Stimulated activated memory B cell treated with anti-CD40 and anti-IgM and Interleukin-4, amounts not matched to agents 10 μg/mL and 1 μg/mL and 100 μg/mL, for 72 hours (primary cell): Measurements from ENCODE around the gene SHISA8.
A peak's percentile ranks its signal among the peaks of the same experiment; 100 is the strongest.

Experiments used
- ATAC-seq: fragments of 150-1000 bp; cut with Tn5 transposase; 2 replicates; pipeline ENCODE4 v1.10.0; 2021
- H3K27ac Mint-ChIP-seq: one replicate; pipeline ENCODE4 v1.8.0; 2022; ENCODE audit warnings: mild to moderate bottlenecking, mixed read lengths
- H3K27me3 Mint-ChIP-seq: one replicate; pipeline ENCODE4 v1.8.0; 2022; ENCODE audit warnings: mixed read lengths
- H3K36me3 Mint-ChIP-seq: one replicate; pipeline ENCODE4 v1.8.0; 2022; ENCODE audit warnings: mixed read lengths
- H3K4me1 Mint-ChIP-seq: one replicate; pipeline ENCODE4 v1.8.0; 2022; ENCODE audit warnings: mixed read lengths
- H3K4me3 Mint-ChIP-seq: one replicate; pipeline ENCODE4 v1.8.0; 2022; ENCODE audit warnings: mild to moderate bottlenecking, moderate library complexity, mixed read lengths
- H3K9me3 Mint-ChIP-seq: one replicate; pipeline ENCODE4 v1.8.0; 2022; ENCODE audit warnings: mixed read lengths

Gene SHISA8

GRCh38 chr22:41912338-41913039 lies 2.4 kb downstream of the SHISA8 start:
- Mint-ChIP-seq H3K4me1 (peaks cover 71% of the 10 kb centered on the region), H3K4me3 (peak overlapping the region; percentile 77), H3K36me3 (peaks cover 12% of the 10 kb centered on the region), H3K27ac (peak overlapping the region; percentile 83), H3K9me3 (no peaks in the 10 kb centered on the region), H3K27me3 (peaks cover 22% of the 10 kb centered on the region)
- ATAC-seq: no peak

GRCh38 chr22:41911001-41911611 lies 3.8 kb downstream of the SHISA8 start:
- peak overlapping the region; percentile 83 for H3K27ac Mint-ChIP-seq
- H3K4me1 Mint-ChIP-seq: peaks cover 66% of the 10 kb centered on the region
- H3K9me3 Mint-ChIP-seq: no peaks in the 10 kb centered on the region
- peak overlapping the region; percentile 72 for H3K4me3 Mint-ChIP-seq
- peaks cover 22% of the 10 kb centered on the region for H3K27me3 Mint-ChIP-seq
- peaks cover 13% of the 10 kb centered on the region for H3K36me3 Mint-ChIP-seq
- ATAC-seq: peak; percentile 9

- peak; percentile 2 for ATAC-seq
- no peaks in the 10 kb centered on the region for H3K9me3 Mint-ChIP-seq
- H3K4me3 Mint-ChIP-seq: peak overlapping the region; percentile 72
- H3K36me3 Mint-ChIP-seq: peaks cover 21% of the 10 kb centered on the region
- peaks cover 64% of the 10 kb centered on the region for H3K4me1 Mint-ChIP-seq
- H3K27me3 Mint-ChIP-seq: peaks cover 22% of the 10 kb centered on the region
- peak overlapping the region; percentile 83 for H3K27ac Mint-ChIP-seq
Observed at GRCh38 chr22:41910050-41911000, 4.5 kb downstream of the SHISA8 start.

- peak overlapping the region; percentile 32 for H3K4me3 Mint-ChIP-seq
- H3K4me1 Mint-ChIP-seq: peaks cover 62% of the 10 kb centered on the region
- H3K9me3 Mint-ChIP-seq: no peaks in the 10 kb centered on the region
- peaks cover 22% of the 10 kb centered on the region for H3K27me3 Mint-ChIP-seq
- H3K36me3 Mint-ChIP-seq: peaks cover 26% of the 10 kb centered on the region
- peak; percentile 46 for ATAC-seq
- peak overlapping the region; percentile 55 for H3K27ac Mint-ChIP-seq
Observed at GRCh38 chr22:41909310-41910049, 5.4 kb downstream of the SHISA8 start.

- peaks cover 62% of the 10 kb centered on the region for H3K4me1 Mint-ChIP-seq
- ATAC-seq: peak; percentile 60
- H3K4me3 Mint-ChIP-seq: peak overlapping the region; percentile 8
- peak overlapping the region; percentile 55 for H3K27ac Mint-ChIP-seq
- H3K36me3 Mint-ChIP-seq: peaks cover 34% of the 10 kb centered on the region
- no peaks in the 10 kb centered on the region for H3K9me3 Mint-ChIP-seq
- peaks cover 22% of the 10 kb centered on the region for H3K27me3 Mint-ChIP-seq
Observed at GRCh38 chr22:41908411-41909309, 6.2 kb downstream of the SHISA8 start.

- ATAC-seq: no peak
Observed at GRCh38 chr22:41907436-41908401, 7.2 kb downstream of the SHISA8 start.

GRCh38 chr22:41906822-41907221 lies 8.1 kb downstream of the SHISA8 start:
- peak overlapping the region; percentile 55 for H3K27ac Mint-ChIP-seq
- ATAC-seq: no peak
- no peaks in the 10 kb centered on the region for H3K9me3 Mint-ChIP-seq
- peaks cover 35% of the 10 kb centered on the region for H3K36me3 Mint-ChIP-seq
- peaks cover 8% of the 10 kb centered on the region for H3K27me3 Mint-ChIP-seq
- H3K4me3 Mint-ChIP-seq: no peak overlapping the region
- H3K4me1 Mint-ChIP-seq: peaks cover 44% of the 10 kb centered on the region

More at GRCh38 chr22:41907436-41908401, 7.2 kb downstream of the SHISA8 start:
- no peak overlapping the region for H3K4me3 Mint-ChIP-seq
- H3K9me3 Mint-ChIP-seq: no peaks in the 10 kb centered on the region
- H3K36me3 Mint-ChIP-seq: peaks cover 35% of the 10 kb centered on the region
- peaks cover 53% of the 10 kb centered on the region for H3K4me1 Mint-ChIP-seq
- H3K27ac Mint-ChIP-seq: peak overlapping the region; percentile 55
- peaks cover 17% of the 10 kb centered on the region for H3K27me3 Mint-ChIP-seq

- H3K4me3 Mint-ChIP-seq: no peak overlapping the region
- H3K9me3 Mint-ChIP-seq: no peaks in the 10 kb centered on the region
- no peaks in the 10 kb centered on the region for H3K27me3 Mint-ChIP-seq
Observed at GRCh38 chr22:41905411-41906202, 9.3 kb downstream of the SHISA8 start.

GRCh38 chr22:41904450-41905410 lies 10.1 kb downstream of the SHISA8 start:
- Mint-ChIP-seq H3K4me3 (no peak overlapping the region), H3K27me3 (no peaks in the 10 kb centered on the region), H3K9me3 (no peaks in the 10 kb centered on the region), H3K27ac (peak overlapping the region; percentile 32), H3K4me1 (peaks cover 36% of the 10 kb centered on the region), H3K36me3 (peaks cover 42% of the 10 kb centered on the region)
- no peak for ATAC-seq

More at GRCh38 chr22:41905411-41906202, 9.3 kb downstream of the SHISA8 start:
- Mint-ChIP-seq H3K36me3 (peaks cover 35% of the 10 kb centered on the region), H3K27ac (no peak overlapping the region), H3K4me1 (peaks cover 36% of the 10 kb centered on the region)
- no peak for ATAC-seq

- no peaks in the 10 kb centered on the region for H3K27me3 Mint-ChIP-seq
- H3K36me3 Mint-ChIP-seq: peaks cover 59% of the 10 kb centered on the region
- H3K4me3 Mint-ChIP-seq: no peak overlapping the region
- H3K4me1 Mint-ChIP-seq: peaks cover 18% of the 10 kb centered on the region
- ATAC-seq: no peak
- no peak overlapping the region for H3K27ac Mint-ChIP-seq
- no peaks in the 10 kb centered on the region for H3K9me3 Mint-ChIP-seq
Observed at GRCh38 chr22:41902932-41903421, 11.9 kb downstream of the SHISA8 start.

GRCh38 chr22:41902016-41902415 lies 12.9 kb downstream of the SHISA8 start:
- Mint-ChIP-seq H3K9me3 (no peaks in the 10 kb centered on the region), H3K4me3 (no peak overlapping the region), H3K27ac (no peak overlapping the region), H3K36me3 (peaks cover 68% of the 10 kb centered on the region), H3K4me1 (peaks cover 9% of the 10 kb centered on the region), H3K27me3 (no peaks in the 10 kb centered on the region)
- no peak for ATAC-seq
